ENCODE data around the gene KLHL24.

DNA sequence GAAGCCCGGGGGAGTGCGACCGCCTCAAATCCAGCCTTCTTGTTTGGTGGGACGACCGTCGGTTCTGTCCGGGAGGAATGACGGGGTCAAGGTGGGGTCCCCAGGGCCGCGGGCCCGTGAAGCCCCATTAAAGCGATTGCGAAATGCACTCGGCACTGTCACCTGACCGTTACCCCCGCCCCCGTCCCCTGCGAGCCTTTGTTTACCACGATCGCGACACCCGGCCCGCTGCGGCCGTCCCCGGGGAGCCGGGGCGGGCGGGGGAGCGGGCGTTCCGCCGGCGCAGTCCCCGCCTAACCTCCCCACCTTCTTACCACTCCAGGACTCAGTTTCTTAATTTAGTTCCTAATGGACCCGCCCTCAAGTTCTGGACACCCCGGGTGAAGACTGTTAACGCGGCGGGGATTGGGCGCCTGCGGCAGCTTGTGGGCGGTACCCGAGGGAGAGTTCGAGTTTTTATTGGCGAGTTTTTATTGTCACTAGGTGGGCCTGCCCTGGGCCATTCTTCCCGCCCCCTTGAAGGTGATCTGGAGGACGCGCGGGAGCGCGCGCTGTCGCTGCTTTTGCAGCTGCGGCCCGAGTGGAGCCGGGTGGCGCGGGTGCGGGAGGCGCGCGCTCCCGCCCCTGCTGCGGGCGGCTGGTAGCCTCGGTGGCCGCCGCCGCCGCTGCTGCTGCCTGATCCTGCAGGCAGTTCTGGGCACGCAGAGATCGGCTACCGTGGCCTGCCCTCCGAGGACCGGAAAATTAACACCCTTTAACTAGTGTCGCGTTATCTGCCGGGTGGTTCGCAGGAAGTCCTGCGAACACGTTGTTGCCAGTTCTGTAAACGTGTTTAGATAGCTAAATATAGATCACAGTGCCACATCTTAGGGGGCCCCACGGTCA, 1.0 kb downstream of the KLHL24 start:
- TF ChIP-seq SMC3 (conservative IDR thresholded peaks at IDR 0.05; ENCODE audit: poor library complexity), result peak; percentile 62
- TF ChIP-seq, protein P1, sequence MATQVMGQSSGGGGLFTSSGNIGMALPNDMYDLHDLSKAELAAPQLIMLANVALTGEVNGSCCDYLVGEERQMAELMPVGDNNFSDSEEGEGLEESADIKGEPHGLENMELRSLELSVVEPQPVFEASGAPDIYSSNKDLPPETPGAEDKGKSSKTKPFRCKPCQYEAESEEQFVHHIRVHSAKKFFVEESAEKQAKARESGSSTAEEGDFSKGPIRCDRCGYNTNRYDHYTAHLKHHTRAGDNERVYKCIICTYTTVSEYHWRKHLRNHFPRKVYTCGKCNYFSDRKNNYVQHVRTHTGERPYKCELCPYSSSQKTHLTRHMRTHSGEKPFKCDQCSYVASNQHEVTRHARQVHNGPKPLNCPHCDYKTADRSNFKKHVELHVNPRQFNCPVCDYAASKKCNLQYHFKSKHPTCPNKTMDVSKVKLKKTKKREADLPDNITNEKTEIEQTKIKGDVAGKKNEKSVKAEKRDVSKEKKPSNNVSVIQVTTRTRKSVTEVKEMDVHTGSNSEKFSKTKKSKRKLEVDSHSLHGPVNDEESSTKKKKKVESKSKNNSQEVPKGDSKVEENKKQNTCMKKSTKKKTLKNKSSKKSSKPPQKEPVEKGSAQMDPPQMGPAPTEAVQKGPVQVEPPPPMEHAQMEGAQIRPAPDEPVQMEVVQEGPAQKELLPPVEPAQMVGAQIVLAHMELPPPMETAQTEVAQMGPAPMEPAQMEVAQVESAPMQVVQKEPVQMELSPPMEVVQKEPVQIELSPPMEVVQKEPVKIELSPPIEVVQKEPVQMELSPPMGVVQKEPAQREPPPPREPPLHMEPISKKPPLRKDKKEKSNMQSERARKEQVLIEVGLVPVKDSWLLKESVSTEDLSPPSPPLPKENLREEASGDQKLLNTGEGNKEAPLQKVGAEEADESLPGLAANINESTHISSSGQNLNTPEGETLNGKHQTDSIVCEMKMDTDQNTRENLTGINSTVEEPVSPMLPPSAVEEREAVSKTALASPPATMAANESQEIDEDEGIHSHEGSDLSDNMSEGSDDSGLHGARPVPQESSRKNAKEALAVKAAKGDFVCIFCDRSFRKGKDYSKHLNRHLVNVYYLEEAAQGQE (IDR thresholded peaks at IDR 0.05; ENCODE audit: borderline replicate concordance), result peak; percentile 65
- TF ChIP-seq, protein P2, sequence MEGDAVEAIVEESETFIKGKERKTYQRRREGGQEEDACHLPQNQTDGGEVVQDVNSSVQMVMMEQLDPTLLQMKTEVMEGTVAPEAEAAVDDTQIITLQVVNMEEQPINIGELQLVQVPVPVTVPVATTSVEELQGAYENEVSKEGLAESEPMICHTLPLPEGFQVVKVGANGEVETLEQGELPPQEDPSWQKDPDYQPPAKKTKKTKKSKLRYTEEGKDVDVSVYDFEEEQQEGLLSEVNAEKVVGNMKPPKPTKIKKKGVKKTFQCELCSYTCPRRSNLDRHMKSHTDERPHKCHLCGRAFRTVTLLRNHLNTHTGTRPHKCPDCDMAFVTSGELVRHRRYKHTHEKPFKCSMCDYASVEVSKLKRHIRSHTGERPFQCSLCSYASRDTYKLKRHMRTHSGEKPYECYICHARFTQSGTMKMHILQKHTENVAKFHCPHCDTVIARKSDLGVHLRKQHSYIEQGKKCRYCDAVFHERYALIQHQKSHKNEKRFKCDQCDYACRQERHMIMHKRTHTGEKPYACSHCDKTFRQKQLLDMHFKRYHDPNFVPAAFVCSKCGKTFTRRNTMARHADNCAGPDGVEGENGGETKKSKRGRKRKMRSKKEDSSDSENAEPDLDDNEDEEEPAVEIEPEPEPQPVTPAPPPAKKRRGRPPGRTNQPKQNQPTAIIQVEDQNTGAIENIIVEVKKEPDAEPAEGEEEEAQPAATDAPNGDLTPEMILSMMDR (IDR thresholded peaks at IDR 0.05; ENCODE audit: poor library complexity, severe bottlenecking), result peak; percentile 9
- TF ChIP-seq EZH2 (IDR thresholded peaks at IDR 0.05; ENCODE audit: borderline replicate concordance, insufficient read depth, low read length, poor library complexity, severe bottlenecking), result no peak
- TF ChIP-seq RAD21 (conservative IDR thresholded peaks at IDR 0.05), result peak; percentile 48
- TF ChIP-seq EP300 (conservative IDR thresholded peaks at IDR 0.05; ENCODE audit: poor library complexity, severe bottlenecking), result peak; percentile 53
- TF ChIP-seq MXI1 (conservative IDR thresholded peaks at IDR 0.05; ENCODE audit: poor library complexity, severe bottlenecking), result peak; percentile 91
